HG03175 (cell line): ENCODE measurements around the gene MRPS24.
"Not testable (repeated sequence)": the region's sequence is repeated elsewhere in the genome, so short reads cannot be mapped to it uniquely, and the experiment has no call there.

Experiments used
- ATAC-seq: cut with Tn5 transposase; IDR thresholded peaks from one replicate; pipeline ENCODE4 v1.9.1; 2021; ENCODE audit warnings: mild to moderate bottlenecking, moderate library complexity; ENCODE audit not compliant: unreplicated experiment

The MRPS24 gene

GRCh38 chr7:43843296-43843695 is 26.0 kb downstream of the MRPS24 start:
- no peak for ATAC-seq

DNA sequence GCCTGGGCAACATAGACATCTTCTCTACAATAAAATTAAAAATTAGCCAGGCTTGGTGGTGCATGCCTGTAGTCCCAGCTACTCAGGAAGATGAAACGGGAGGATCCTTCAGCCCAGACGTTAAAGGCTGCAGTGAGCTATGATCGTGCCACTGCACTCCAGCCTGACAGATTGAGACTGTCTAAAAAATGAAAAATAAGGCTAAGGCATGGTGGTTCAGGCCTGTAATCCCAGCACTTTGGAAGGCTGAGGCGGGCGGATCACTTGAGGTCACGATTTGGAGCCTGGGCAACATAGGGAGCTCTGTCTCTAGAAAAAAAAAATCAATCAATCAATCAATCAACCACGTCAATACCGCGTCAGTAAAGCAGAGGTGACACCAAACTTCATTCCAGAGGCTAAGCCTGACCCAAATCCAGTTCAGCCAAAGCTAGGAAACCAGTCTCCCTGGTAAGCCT is 31.1 kb downstream of the MRPS24 start:
- peak; percentile 3 for ATAC-seq

DNA sequence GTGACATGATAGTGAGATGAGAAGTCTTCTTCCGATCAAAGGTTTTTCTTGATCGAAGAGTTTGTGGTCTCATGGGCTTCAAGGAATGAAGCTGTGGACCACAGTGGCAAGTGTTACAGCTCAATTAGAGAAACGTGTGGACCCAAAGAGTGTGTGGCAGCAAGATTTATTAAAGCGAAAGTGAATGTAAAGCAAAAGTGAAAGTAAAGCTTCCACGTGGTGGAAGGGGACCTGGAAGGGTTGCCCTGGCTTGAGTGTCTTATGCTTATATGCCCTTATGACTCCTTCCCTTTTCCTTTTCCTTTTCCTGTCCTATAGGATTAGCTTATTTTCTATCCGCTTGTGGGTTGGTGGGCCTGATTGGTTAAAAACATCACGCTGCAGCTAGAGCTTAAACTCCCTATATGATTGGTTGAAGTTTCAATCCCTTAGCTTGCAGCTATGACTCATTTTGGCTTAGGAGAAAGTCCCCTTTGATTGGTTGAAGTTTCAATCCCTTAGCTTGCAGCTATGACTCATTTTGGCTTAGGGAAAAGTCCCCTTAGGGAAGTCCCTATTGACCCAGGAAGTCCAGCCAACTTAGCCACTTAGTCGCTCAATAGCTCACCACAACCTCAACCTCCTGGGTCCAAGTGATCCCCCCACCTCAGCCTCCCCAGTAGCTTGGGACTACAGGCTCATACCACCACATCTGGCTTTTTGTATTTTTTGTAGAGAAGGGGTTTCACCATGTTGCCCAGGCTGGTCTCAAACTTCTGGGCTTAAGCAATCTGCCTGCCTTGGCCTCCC is 34.7 kb downstream of the MRPS24 start:
- ATAC-seq: peak; percentile 61

- not testable (repeated sequence) for ATAC-seq
Observed at GRCh38 chr7:43830917-43831316, 38.4 kb downstream of the MRPS24 start.

- ATAC-seq: no peak
Observed at GRCh38 chr7:43825391-43825808, 43.9 kb downstream of the MRPS24 start.

DNA sequence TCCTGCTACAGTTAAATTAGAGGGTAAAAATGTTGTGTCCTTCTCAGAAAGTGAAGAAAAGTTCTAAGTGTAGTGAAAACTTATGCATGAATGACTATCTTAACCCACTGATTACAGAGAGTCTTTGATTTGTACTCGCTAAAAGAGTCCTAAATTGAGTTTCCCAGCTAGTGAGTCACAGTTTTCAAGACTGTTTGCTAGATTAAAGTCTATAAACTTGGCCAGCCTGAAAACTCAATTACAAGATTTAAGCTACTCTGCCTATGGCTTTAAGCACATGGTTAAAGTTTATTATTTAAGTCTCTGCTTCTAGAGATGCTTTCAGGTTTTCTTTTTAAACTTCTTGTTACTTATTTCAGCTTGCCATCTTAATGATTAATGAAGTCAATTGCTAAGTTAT is 44.4 kb downstream of the MRPS24 start:
- ATAC-seq: no peak

GRCh38 chr7:43824513-43824912 is 44.8 kb downstream of the MRPS24 start:
- not testable (repeated sequence) for ATAC-seq

- ATAC-seq: no peak
Observed at GRCh38 chr7:43823941-43824340, 45.4 kb downstream of the MRPS24 start.

DNA sequence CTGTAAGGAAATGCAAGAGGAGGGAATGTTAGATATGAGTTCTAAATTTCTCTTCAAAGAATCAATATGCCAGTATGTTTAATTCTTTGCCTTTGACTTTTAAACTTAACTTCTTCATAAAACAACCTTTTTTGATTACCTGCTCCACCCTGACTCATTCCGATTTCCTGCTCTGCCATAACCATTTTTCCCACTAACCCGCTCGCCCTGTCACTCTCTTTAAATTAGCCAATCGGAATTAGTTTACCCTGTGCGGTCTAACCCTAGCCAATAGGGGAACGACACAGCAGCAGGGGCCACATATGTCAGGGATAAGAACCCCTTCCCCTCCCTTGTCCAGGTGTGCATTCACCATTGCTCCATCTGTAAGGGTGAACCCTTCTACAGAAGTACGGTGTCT is 45.9 kb downstream of the MRPS24 start:
- not testable (repeated sequence) for ATAC-seq
